Heart right ventricle (tissue), 16 donors: ENCODE results near the gene TMEM115. TPM values are rescaled to one million over a fixed set of nuclear protein-coding genes. Genes with fewer than 3 reads are reported as not detected.

Experiments used
- ATAC-seq, 8 donors: fragments of 200-7000 bp; cut with Tn5 transposase; one replicate each; pipeline ENCODE4 v1.9.1; 2020; ENCODE audit warnings: mild to moderate bottlenecking in 8 of 8, moderate library complexity in 8 of 8, moderate number of reproducible peaks in 1 of 8
- DNase-seq, 2 donors: peaks; one replicate each; pipeline ENCODE4 v3.0.0-alpha.2; 2020
- H3K27ac ChIP-seq, 10 donors: fragments of 200-600 bp; sonication (generic) in 2 of 10; one replicate each; pipeline versions ENCODE4 v1.5.0 to v1.8.0; 2020 to 2022; ENCODE audit warnings: mild to moderate bottlenecking in 3 of 10
- H3K27me3 ChIP-seq, 7 donors: fragments of 200-600 bp; one replicate each; pipeline ENCODE4 v1.8.0; 2021 to 2022; ENCODE audit warnings: mild to moderate bottlenecking in 2 of 7
- H3K36me3 ChIP-seq, 9 donors: fragments of 200-600 bp; sonication (generic) in 1 of 9; one replicate each; pipeline versions ENCODE4 v1.5.0 to v1.8.0; 2020 to 2022; ENCODE audit warnings: mild to moderate bottlenecking in 2 of 9
- H3K4me1 ChIP-seq, 9 donors: fragments of 200-600 bp; sonication (generic) in 1 of 9; one replicate each; pipeline versions ENCODE4 v1.5.0 to v1.8.0; 2020 to 2022; ENCODE audit warnings: mild to moderate bottlenecking in 4 of 9
- H3K4me3 ChIP-seq, 10 donors: fragments of 200-600 bp; sonication (generic) in 2 of 10; one replicate each; pipeline versions ENCODE4 v1.5.0 to v1.8.0; 2020 to 2022; ENCODE audit warnings: mild to moderate bottlenecking in 7 of 10, moderate library complexity in 2 of 10
- H3K9me3 ChIP-seq, 11 donors: fragments of 200-600 bp in 10 of 11; sonication (generic) in 2 of 11; one replicate each; pipeline versions ENCODE4 v1.5.0 to v1.8.0; 2013 to 2022; ENCODE audit warnings: mild to moderate bottlenecking in 2 of 11, control low read depth in 1 of 11, moderate library complexity in 1 of 11
- WGBS, 2 donors: extraction: QIAGEN DNeasy Blood & Tissue Kit; methylation state at CpG; one replicate each; pipeline ENCODE4 v1.1.7; 2013; ENCODE audit warnings: inconsistent platforms in 1 of 2; 5-methylcytosine and 5-hydroxymethylcytosine counted together
- intact Hi-C, 10 donors: fragments of 100-400 bp; cut with DNase I; formaldehyde crosslinking; loops; one replicate each; pipeline versions ENCODE4 v1.11.1 to v1.14.2; 2022
- polyA plus RNA-seq, 2 donors: library from polyadenylated mRNA; stranded (reverse); fragments of 200-250 nt; gene quantifications; one replicate each; pipeline ENCODE4 v1.2.3, GENCODE V29; 2013
- total RNA-seq, 10 donors: library from RNA; stranded (reverse); fragmentation: NEBNext Ultra II Directional in 3 of 10; extraction: Animal tissue kit (Norgen Biotek cat#: 25700) in 3 of 10; gene quantifications; one replicate each; pipeline versions ENCODE4 v1.2.1 to v1.2.4, GENCODE V29; 2021 to 2023
- TF ChIP-seq, protein P1 (sequence below), 9 donors: fragments of 200-600 bp; sonication (generic) in 2 of 9; IDR thresholded peaks; one replicate each; pipeline versions ENCODE4 v1.5.0 to v1.8.0; 2021 to 2022; ENCODE audit warnings: antibody characterized with exemption in 9 of 9, mild to moderate bottlenecking in 5 of 9, moderate library complexity in 1 of 9
- donor health status: Arrhythmogenic right ventricular cardiomyopathy.
- donor health status: ischemic (EF 13 %, LVEDD 7.1; RV severe dilation, severe dysfunction).
- donor health status: healthy with polysubstance abuse.
- donor health status: DM: no; HTN: yes; CAD: no.
- donor health status: DM: no; HTN: no; CAD: no.
- donor health status: ischemic (EF 25% LVEDD 6.9; RV normal size, moderate dysfunction).
- donor health status: ischemic (EF 25% LVEDD 5.7; RV mildly dilated, moderate dysfunction).
- donor health status: healthy.
- donor health status: DM: yes; HTN: yes; CAD: no.
- donor health status: Ischemic cardiomyopathy.
- donor health status: ischemic (EF 35%, LVEDD 5.7; RV mildly dilated, moderate dysfunction).
- donor health status: nonischemic (EF 11% LVEDD 7.7; RV severe dilation, severe dysfunction).
- donor health status: DM: yes; HTN: yes; CAD: no.
- donor health status: PGD.
- donor health status: ischemic (EF 29% LVEDD 5.4; RV normal size, mild dysfunction).
- donor health status: nonischemic (EF 23%, LVEDD 6.1; RV moderate dilation, normal function).

Gene TMEM115
- total and polyA plus RNA-seq, 12 donors: 18.1 to 47.6 (median 24.2) TPM

GRCh38 chr3:50369012-50369670 is 9.8 kb upstream of the TMEM115 start:
- no peak for ATAC-seq
- H3K36me3 ChIP-seq: no peaks in the 10 kb centered on the region
- peaks cover 0 to 3% (median 0%) of the 10 kb centered on the region in 7 donors for H3K27me3 ChIP-seq
- no peak overlapping the region for H3K27ac ChIP-seq
- WGBS, 2 donors: 81 to 82% methylated on average over 9 of the region's 9 CpGs
- TF ChIP-seq, protein P1, sequence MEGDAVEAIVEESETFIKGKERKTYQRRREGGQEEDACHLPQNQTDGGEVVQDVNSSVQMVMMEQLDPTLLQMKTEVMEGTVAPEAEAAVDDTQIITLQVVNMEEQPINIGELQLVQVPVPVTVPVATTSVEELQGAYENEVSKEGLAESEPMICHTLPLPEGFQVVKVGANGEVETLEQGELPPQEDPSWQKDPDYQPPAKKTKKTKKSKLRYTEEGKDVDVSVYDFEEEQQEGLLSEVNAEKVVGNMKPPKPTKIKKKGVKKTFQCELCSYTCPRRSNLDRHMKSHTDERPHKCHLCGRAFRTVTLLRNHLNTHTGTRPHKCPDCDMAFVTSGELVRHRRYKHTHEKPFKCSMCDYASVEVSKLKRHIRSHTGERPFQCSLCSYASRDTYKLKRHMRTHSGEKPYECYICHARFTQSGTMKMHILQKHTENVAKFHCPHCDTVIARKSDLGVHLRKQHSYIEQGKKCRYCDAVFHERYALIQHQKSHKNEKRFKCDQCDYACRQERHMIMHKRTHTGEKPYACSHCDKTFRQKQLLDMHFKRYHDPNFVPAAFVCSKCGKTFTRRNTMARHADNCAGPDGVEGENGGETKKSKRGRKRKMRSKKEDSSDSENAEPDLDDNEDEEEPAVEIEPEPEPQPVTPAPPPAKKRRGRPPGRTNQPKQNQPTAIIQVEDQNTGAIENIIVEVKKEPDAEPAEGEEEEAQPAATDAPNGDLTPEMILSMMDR (IDR thresholded peaks at IDR 0.05): no peak
- DNase-seq: no peak
- H3K4me1 ChIP-seq: peaks cover 0 to 17% (median 6%) of the 10 kb centered on the region in 9 donors
- H3K9me3 ChIP-seq: no peaks in the 10 kb centered on the region
- intact Hi-C loops: loop anchor here in 1 of 10 donors (5.0 kb wide), 1 partner anchor 173 kb away; no protein-coding TSS in a partner anchor
- H3K4me3 ChIP-seq: no peak overlapping the region

GRCh38 chr3:50365842-50366220 is 6.5 kb upstream of the TMEM115 start:
- ATAC-seq (no peak), DNase-seq (no peak)
- Histone ChIP-seq H3K36me3 (no peaks in the 10 kb centered on the region), H3K4me1 (peaks cover 0 to 18% (median 6%) of the 10 kb centered on the region in 9 donors), H3K27me3 (peaks cover 0 to 3% (median 0%) of the 10 kb centered on the region in 7 donors), H3K27ac (no peak overlapping the region), H3K4me3 (peak overlapping the region in 6 of 10 donors; percentile 53 to 60 (median 59)), H3K9me3 (no peaks in the 10 kb centered on the region)
- WGBS, 2 donors: 81 to 86% methylated on average over 5 of the region's 5 CpGs
- TF ChIP-seq, protein P1 (IDR thresholded peaks at IDR 0.05): no peak
- intact Hi-C loops: loop anchor here in 1 of 10 donors (5.0 kb wide), 1 partner anchor 176 kb away; no protein-coding TSS in a partner anchor

- intact Hi-C loops: loop anchor here in 1 of 10 donors (5.0 kb wide), 1 partner anchor 177 kb away; no protein-coding TSS in a partner anchor
- Histone ChIP-seq H3K27ac (peak overlapping the region in 6 of 10 donors; percentile 7 to 50 (median 31)), H3K4me3 (peak overlapping the region; percentile 19 to 60 (median 54)), H3K4me1 (peaks cover 0 to 18% (median 6%) of the 10 kb centered on the region in 9 donors), H3K27me3 (peaks cover 0 to 3% (median 0%) of the 10 kb centered on the region in 7 donors), H3K36me3 (no peaks in the 10 kb centered on the region), H3K9me3 (no peaks in the 10 kb centered on the region)
- DNase-seq (peak; percentile 80 to 86), ATAC-seq (peak; percentile 81 to 92 (median 86))
- TF ChIP-seq, protein P1 (IDR thresholded peaks at IDR 0.05): no peak
- WGBS, 2 donors: 9 to 10% methylated on average over 49 to 53 of the region's 53 CpGs
These were observed 5.9 kb upstream of the TMEM115 start for GRCh38 chr3:50365080-50365841.

DNA sequence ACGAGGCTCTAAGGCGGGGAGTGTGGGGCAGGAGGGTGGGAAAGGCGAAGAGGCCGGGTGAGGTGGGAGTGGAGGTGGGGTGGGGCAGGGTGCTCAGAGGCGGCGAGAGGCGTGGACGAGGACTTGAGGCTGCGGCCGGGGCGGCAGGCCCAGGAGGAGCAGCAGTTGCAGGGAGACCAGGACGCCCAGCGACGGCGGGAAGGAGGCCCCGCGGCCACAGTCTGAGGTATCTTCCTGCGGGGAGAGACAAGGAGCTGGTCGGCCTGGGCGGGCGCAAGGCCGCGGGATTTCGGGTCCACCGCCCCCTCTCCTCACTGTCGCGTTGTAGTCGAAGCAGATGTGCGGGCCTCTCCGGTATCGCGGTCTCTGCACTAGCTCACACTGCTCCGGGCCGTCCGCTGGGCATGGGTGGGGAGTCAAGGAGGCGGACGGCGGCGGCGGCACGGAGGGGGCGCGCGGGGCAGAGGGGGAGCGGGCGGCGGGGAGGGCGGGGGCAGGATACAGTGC is 5.3 kb upstream of the TMEM115 start:
- Histone ChIP-seq H3K36me3 (no peaks in the 10 kb centered on the region), H3K4me1 (peaks cover 0 to 20% (median 6%) of the 10 kb centered on the region in 9 donors), H3K9me3 (no peaks in the 10 kb centered on the region), H3K4me3 (peak overlapping the region; percentile 19 to 60 (median 54)), H3K27ac (peak overlapping the region in 4 of 10 donors; percentile 7 to 44 (median 31)), H3K27me3 (peaks cover 0 to 3% (median 0%) of the 10 kb centered on the region in 7 donors)
- DNase-seq (no peak), ATAC-seq (peak; percentile 1 to 53 (median 25))
- intact Hi-C loops: loop anchor here in 1 of 10 donors (5.0 kb wide), 1 partner anchor 178 kb away; no protein-coding TSS in a partner anchor
- 15 to 22% methylated on average over 36 to 48 of the region's 48 CpGs for WGBS, 2 donors
- TF ChIP-seq, protein P1 (IDR thresholded peaks at IDR 0.05): no peak
